ENCODE results near the gene ST6GALNAC1.

- TF ChIP-seq CTCF (IDR thresholded peaks at IDR 0.05), result no peak
- no peak for TF ChIP-seq EP300 (IDR thresholded peaks at IDR 0.05)
Observed at GRCh38 chr17:76597156-76598003, 46.2 kb downstream of the ST6GALNAC1 start.

All from ovary (tissue), 3 donors.